NB4 (cell line): ENCODE measurements around the gene LCTL.

Source experiments
- DNase-seq: peaks from one replicate; pipeline ENCODE4 v3.0.0; 2010; ENCODE audit warnings: low read depth
- H3K4me3 ChIP-seq: one replicate; pipeline ENCODE4 v1.5.1; 2011; ENCODE audit warnings: mild to moderate bottlenecking, low read depth, low read length, moderate library complexity
- CTCF ChIP-seq: IDR thresholded peaks from one replicate; pipeline ENCODE4 v1.5.1; 2012; ENCODE audit warnings: low read depth, low read length
- MAX ChIP-seq: IDR thresholded peaks from 2 replicates; pipeline ENCODE4 v1.6.1; 2011; ENCODE audit warnings: low read depth, low read length
- MYC ChIP-seq: IDR thresholded peaks from 2 replicates; pipeline ENCODE4 v1.6.1; 2011; ENCODE audit warnings: low read depth, low read length
- POLR2A ChIP-seq: IDR thresholded peaks from 2 replicates; pipeline ENCODE4 v1.6.1; 2011; ENCODE audit warnings: mild to moderate bottlenecking; ENCODE audit not compliant: insufficient read length; ENCODE audit errors: extremely low read depth

Gene LCTL

GRCh38 chr15:66555685-66556084 is 10.1 kb downstream of the LCTL start:
- TF ChIP-seq POLR2A (no peak), CTCF (no peak), MYC (no peak), MAX (no peak)
- H3K4me3 ChIP-seq: no peak overlapping the region
- DNase-seq: no peak

- TF ChIP-seq MAX: no peak
- H3K4me3 ChIP-seq: no peak overlapping the region
Measured at GRCh38 chr15:66545255-66545654, 20.5 kb downstream of the LCTL start.

GRCh38 chr15:66542896-66543295 is 22.9 kb downstream of the LCTL start:
- no peak for DNase-seq

More at GRCh38 chr15:66545255-66545654, 20.5 kb downstream of the LCTL start:
- no peak for DNase-seq

GRCh38 chr15:66535056-66535455 is 30.7 kb downstream of the LCTL start:
- no peak for DNase-seq
- H3K4me3 ChIP-seq: no peak overlapping the region
- no peak for TF ChIP-seq MYC
- TF ChIP-seq POLR2A: no peak
- no peak for TF ChIP-seq MAX
- no peak for TF ChIP-seq CTCF

More at GRCh38 chr15:66542896-66543295, 22.9 kb downstream of the LCTL start:
- no peak for TF ChIP-seq POLR2A
- no peak for TF ChIP-seq MAX
- no peak for TF ChIP-seq CTCF
- no peak for TF ChIP-seq MYC
- H3K4me3 ChIP-seq: no peak overlapping the region

GRCh38 chr15:66524838-66525237 is 41.0 kb downstream of the LCTL start:
- DNase-seq: no peak
- no peak overlapping the region for H3K4me3 ChIP-seq
- no peak for TF ChIP-seq CTCF
- no peak for TF ChIP-seq POLR2A
- no peak for TF ChIP-seq MAX
- TF ChIP-seq MYC: no peak

GRCh38 chr15:66523926-66524325 is 41.9 kb downstream of the LCTL start:
- H3K4me3 ChIP-seq: no peak overlapping the region
- DNase-seq: no peak
- TF ChIP-seq MYC (no peak), POLR2A (no peak), CTCF (no peak)
